DLD1 (cell line): ENCODE measurements around the gene PLXDC1.
"Not testable (repeated sequence)": the region's sequence is repeated elsewhere in the genome, so short reads cannot be mapped to it uniquely, and the experiment has no call there.

Experiments
- in situ Hi-C: cut with HindIII; loops from 2 replicates; pipeline ENCODE4 v1.10.0; 2017; ENCODE audit warnings: low sequenced_read_pairs

The PLXDC1 gene

DNA sequence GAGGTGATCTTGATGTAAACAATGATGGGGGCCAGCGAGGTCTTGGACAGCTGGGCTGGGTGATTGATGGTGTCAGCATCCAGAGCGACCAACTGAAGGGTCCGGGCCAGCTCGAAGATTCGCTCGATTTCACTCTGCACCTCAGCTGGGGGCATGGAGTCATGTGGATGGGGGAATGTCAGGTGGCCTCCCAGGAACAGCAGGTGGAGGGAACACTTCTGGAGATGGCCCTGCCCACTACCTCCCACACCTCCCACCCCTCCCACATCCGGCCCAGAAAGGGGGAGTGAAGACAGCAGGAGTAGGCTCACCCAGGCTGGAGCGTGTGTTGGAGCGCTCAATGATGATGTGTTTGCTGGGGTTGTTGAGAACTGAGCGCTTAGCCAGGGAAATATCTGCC is 32.3 kb upstream of the PLXDC1 start:
- in situ Hi-C loops, result loop anchor here (25.0 kb wide), 1 partner anchor 296 kb away; no protein-coding TSS in a partner anchor

DNA sequence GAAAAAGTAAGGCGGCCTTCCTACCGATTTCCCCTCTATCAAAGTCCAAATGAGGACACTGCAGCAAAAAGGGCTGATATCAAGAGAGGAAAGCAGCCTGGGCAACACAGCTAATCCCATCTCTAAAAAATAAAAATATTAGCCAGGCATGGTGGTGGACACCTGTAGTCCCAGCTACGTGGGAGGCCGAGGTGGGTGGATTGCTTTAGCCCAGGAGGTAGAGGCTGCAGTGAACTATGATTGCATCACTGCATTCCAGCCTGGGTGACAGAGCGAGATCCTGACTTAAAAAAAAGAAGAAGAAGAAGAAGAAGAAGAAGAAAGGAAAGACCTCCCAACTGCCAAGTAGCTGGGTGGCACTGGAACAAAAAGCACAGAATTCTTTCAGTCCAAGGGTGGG is 31.6 kb upstream of the PLXDC1 start:
- in situ Hi-C loops, result loop anchor here (25.0 kb wide), 1 partner anchor 296 kb away; no protein-coding TSS in a partner anchor

DNA sequence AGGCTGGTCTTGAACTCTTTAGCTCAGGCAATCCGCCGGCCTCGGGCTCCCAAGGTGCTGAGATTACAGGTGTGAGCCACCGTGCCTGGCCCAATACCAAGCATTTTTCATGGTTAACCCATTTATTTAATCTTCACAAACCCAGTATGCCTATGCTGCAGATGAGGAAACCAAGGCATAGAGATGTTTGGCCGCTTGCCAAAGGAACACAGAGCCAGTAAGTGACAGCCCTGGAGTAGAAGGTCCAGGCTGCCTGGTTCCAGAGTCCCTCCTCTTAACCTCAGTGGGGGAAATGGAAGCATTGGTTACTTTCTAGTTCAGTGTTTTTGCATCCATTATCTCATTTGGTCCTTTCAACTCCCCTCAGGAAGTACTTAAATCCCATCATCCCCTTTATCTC is 29.9 kb upstream of the PLXDC1 start:
- in situ Hi-C loops, result loop anchor here (25.0 kb wide), 1 partner anchor 294 kb away; no protein-coding TSS in a partner anchor

DNA sequence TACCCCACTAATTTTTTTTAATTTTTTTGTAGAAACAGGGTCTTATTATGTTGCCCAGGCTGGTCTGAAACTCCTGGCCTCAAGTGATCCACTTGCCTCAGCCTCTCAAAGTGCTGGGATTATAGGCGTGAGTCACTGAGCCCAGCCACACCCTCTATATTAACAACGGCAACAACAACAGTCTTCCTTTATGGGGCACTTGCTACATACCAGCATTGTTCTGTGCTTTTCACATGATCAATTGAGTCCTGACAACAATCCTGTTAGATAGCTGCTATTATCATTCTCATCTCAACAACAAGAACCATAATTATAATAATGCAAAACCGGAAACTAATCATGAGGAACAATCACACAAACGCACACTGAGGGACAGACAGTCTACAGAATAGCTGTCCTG is 27.1 kb upstream of the PLXDC1 start:
- in situ Hi-C loops, result loop anchor here (25.0 kb wide), 1 partner anchor 291 kb away; no protein-coding TSS in a partner anchor

DNA sequence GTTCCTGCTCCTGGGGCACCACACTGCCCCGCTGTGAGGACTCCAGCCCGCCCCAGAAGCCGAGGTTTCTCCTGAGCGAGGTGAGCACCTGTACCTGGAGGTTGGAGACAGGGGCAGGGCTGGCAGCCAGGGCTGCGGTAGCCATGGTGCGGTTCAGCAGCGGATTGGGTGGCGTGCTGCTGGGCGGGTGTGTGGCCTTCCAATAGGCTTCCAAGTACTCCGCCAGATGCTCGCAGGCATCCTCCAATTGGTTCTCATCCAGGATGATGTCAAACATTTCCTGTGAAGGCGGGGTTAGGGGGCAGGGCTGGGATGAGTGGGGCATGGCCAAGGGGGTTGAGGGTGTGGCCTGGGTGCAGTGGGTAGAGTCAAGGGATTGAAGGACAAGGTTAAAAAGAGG is 25.8 kb upstream of the PLXDC1 start:
- in situ Hi-C loops, result loop anchor here (25.0 kb wide), 1 partner anchor 290 kb away; no protein-coding TSS in a partner anchor

DNA sequence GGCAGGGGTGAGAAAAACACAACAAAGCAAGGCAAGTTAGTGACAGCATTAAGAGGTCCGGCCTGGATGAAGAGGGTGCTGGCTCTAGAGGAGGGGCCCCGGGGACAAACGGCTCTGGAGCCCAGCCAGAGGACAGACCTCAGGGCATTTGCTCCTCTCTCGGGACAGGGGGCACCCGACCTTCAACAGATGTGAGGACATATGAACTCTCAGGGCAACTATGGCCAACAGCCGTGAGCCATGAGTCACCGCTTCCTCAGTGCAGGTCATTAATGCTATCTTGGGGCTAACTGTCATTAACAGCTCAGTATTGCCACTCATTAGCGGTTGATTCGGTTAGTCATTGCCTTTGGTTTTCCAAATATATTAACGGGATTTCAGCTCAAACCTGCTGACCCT is 24.3 kb upstream of the PLXDC1 start:
- in situ Hi-C loops, result loop anchor here (25.0 kb wide), 1 partner anchor 288 kb away; no protein-coding TSS in a partner anchor

DNA sequence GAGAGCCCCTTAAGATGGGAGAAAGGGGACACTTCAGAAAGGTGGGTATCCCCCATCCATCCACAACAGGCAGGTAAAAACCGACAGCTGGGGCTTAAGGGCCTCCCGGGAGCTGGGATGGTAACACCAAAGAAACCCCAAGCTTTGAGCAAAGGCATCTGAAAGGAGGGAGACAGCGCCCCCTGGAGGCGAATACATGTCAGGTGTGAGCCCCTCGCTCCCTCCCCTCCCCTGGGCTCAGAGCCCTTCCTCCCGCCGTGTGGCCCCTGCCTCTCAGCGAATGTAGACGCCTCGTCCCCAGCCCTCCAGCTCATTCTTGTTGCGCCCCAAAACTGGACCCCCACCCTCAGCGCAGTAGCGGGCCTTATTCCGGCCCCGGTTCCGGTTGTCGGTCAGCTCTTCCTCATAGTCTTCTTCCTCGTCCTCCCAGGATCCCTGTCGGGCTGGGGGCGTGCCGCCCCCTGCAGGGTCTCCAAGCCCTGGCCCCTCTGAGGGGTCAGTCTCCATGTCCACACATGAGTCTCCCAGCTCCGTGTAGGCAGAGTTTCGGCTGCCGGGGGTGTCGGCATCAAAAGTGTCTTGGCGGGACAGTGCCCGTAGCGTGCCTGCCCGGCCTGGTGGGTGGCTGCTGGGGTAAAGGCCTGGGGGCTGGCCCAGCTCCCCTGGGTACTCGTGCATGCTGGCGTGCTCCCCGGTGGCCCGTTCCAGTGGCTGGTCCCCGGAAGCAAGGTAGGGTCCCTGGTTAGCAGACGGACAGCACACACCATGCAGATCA is 23.7 kb upstream of the PLXDC1 start:
- in situ Hi-C loops, result loop anchor here (25.0 kb wide), 1 partner anchor 288 kb away; no protein-coding TSS in a partner anchor

DNA sequence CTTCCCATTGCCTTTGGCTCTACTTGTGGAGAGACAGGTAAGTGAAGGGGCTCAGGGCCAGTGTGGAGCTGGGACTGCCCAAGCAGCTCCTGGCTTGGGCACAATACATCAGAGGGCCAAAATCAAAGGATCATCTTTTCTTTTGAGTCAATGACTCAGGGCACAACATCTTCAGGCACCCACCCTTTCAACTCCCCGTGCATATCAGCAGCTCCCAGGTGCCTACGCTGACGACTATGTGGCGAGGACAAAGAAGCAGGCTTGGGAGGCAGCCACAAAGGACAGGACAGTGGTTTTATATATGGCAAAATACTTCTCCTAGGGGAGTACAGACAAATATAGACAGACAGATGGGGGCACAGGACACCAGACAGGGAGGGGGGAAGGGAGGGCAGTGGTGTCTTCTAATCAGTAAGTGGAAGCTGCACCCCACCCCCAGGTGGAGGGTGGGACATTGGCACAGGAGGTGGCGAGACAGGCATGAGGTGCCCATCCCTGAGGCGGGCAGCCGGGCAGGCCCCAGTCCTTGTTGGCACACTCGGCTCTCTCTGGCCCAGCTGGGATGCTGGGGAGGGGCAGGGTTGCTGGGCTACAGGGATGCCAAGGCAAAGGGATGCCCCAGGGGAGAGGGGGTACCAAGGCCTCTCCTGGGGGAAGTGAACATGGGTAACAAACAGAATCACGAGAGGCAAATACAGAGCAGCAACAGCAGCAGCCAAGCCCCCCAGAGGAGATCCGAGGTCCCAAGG is 22.3 kb upstream of the PLXDC1 start:
- in situ Hi-C loops, result no loop called here

DNA sequence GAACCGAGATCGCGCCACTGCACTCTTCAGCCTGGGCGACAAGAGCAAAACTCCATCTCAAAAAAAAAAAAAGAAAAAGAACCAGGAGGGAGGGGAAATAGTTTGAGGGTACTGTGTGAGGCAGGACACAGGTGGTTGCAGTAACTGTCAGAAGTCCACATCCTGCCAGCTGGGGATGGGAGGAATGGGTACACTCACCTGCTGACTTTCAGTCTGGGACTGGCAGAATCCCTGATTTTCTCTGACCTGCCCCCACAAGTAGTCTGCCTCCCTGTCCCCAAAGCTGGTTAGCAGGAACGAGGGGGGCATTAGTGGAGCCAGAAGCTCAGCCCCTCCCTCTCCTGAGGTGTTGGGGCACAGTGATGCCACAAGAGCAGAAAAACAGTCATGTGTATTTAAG is 21.6 kb upstream of the PLXDC1 start:
- in situ Hi-C loops, result no loop called here

DNA sequence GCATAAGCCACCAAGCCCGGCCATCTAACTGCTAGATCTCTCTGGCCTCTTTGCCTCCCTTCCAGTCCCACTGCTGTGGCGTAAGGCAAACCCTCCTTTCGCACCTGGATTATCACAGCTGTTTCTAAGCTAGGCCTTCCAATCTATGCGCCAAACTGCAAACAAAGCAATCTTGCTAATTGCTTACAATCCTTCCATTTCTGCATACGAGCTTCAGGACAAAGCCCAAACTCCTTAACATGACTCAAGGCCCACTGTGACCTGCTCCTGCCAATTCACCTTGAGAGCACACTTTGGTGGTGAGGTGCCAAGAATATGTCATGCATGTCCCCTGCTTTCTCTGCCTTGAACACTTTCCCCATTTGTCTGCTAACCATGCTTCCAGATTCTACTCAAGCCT is 20.5 kb upstream of the PLXDC1 start:
- in situ Hi-C loops, result no loop called here

DNA sequence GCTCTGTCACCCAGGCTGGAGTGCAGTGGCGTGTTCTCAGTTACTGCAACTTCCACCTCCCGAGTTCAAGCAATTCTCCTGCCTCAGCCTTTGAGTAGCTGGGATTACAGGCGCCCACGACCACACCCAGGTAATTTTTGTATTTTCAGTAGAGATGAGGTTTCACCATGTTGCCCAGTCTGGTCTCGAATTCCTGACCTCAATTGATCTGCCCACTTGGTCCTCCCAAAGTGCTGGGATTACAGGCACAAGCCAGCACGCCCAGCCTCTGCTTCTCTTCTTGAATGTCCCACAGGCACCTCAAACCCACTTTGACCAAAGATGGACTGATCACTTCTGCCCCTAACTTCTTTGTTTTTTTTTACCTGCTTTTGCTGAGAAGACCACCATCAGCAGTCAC is 19.1 kb upstream of the PLXDC1 start:
- in situ Hi-C loops, result no loop called here

DNA sequence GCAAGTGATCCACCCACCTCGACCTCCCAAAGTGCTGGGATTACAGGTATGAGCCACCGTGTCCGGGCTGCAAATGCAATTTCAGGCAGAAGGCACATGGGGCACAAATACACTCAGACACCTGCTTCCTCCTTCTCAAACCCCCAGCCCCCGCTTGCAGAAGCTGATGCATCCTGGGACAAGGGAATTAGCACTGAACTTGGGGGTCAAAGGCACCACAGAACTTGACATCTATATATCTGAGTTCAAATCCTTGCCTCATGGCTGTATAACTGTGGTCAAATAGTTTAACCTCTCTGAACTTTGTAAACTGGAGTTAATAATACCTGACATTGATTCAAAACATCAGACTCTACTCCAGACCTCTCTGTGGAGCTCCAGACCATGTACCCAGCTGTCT is 18.7 kb upstream of the PLXDC1 start:
- in situ Hi-C loops, result no loop called here

DNA sequence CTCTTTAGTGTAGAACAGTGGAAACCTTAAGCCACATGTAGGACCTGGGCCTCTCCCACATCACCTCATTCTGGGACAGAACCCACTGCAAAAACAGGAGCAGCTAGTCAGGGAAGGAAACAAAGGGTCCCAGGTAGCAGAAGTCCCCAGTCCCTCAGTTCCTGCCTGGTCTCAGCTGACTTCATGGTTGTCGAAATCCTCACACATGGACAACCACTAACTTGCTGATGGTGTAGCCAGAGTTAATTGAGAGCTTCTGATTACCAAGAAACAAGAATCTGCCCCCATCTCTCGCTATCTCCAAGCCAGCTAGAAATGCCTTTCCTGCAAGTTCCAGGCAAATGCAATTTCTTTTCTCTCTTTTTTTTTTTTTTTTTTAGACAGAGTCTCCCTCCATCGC is 18.1 kb upstream of the PLXDC1 start:
- in situ Hi-C loops, result no loop called here

DNA sequence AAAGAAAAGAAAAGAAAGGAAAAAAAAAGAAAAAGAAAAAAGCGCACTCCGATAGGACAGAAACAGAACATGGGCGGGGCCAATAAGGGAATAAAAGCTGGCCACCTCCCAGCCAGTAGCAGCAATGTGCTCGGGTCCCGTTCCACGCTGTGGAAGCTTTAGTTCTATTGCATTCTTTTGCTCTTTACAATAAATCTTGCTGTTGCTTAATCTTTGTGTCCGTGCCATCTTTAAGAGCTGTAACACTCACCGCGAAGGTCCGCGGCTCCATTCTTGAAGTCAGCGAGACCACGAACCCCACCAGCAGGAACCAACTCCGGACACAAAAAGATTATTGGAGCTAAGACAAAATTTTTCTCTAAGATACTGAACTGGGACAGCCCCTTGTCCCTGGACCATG is 17.7 kb upstream of the PLXDC1 start:
- in situ Hi-C loops, result no loop called here

DNA sequence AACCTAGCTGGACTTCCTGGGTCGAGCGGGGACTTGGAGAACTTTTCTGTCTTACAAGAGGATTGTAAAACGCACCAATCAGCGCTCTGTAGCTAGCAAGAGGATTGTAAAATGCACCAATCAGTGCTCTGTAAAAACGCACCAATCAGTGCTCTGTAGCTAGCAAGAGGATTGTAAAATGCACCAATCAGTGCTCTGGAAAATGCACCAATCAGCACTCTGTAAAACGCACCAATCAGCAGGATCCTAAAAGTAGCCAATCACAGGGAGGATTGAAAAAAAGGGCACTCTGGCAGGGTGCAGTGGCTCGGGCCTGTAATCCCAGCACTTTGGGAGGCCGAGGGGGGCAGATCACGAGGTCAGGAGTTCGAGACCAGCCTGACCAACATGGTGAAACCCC is 17.1 kb upstream of the PLXDC1 start:
- in situ Hi-C loops, result not testable (repeated sequence)

DNA sequence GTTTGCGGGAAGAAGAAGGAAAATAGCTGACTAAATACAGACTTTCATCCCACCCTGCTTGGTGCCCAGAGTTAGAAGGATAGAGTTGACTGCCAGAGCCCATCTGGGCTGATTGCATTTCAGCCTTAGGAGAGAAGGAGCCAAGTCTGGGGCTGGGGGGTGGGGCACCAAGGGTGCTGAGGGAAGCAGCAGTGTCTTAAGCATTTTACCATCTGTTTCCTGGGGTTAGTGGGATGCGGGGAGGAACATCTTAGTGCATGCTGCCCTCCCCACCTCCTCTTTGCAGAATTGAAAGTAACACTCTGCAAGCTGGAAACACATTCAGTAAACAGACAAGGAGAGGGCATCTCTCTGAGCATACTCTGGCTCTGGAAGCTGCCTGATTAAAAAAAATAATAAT is 16.0 kb upstream of the PLXDC1 start:
- in situ Hi-C loops, result no loop called here

DNA sequence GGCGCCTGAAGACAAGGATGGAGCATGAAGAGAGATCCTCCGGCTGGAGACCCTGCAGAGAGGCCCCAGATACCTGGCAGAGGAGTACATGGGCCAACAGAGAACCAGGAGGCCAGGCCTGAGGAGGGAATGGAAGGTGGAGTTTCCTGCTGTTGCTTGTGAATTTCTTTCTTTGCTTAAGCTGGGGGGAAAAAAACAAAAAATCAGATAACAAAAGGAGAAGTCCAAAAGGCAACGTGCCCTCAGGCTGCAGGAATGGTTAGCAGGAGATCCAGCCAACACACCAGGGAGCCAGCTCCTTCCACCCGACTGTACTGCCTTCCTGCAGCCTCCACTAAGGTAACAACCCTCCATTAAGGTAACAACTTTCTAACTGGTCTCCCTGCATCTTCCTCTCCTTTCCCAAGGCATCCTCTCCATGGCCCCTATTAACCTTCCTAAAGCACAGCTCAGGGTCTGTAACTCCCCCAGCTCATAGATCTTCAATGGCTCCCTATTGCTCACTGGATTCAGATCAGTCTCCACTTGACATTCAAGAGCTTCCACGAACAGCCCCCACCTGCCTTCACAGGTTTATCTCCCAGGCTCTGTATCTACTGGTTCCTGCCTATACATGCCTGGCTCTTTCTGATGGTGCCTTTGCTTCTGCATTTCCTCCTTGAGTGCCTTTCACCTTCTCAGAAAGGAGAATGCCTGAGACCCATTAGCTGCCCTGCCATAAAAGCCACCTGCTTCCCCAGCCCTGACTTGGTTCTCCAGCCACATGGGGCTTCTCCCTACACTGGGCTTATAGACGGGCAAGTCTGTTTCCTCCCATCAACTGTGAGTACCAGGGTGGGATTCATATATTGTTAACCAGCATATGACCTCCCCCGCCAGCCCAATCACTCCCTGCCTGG is 15.2 kb upstream of the PLXDC1 start:
- in situ Hi-C loops, result no loop called here

DNA sequence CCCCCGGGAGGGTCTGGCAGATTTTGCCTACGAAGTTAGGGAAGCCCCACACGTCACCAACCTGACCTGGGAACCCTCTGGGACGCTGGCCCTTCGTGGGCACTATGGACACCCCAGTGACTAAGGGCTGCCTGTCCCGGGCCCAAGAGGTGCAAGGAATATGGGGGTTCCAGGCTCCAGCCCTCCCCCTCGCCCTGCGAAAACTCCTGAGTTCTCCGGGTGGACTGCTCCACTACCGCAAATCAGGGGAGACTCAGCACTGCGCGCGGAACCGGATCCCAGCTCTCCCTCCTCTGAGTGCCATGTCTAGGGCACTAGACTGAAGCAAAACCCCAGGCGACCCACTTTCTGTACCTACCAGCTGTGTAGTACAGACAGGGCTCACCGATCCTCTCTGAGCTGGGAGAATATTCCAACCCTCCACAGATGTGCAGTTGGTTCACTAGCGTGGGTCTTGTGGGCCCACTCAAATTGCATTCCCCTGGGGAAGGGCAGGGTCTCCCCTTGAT is 14.5 kb upstream of the PLXDC1 start, which contains the start of gene ARL5C:
Gene ARL5C, minus strand, starts transcription at position 321 of the 509 bp plus-strand sequence. CDS start 401 bp downstream, outside the sequence.
- in situ Hi-C loops, result no loop called here

DNA sequence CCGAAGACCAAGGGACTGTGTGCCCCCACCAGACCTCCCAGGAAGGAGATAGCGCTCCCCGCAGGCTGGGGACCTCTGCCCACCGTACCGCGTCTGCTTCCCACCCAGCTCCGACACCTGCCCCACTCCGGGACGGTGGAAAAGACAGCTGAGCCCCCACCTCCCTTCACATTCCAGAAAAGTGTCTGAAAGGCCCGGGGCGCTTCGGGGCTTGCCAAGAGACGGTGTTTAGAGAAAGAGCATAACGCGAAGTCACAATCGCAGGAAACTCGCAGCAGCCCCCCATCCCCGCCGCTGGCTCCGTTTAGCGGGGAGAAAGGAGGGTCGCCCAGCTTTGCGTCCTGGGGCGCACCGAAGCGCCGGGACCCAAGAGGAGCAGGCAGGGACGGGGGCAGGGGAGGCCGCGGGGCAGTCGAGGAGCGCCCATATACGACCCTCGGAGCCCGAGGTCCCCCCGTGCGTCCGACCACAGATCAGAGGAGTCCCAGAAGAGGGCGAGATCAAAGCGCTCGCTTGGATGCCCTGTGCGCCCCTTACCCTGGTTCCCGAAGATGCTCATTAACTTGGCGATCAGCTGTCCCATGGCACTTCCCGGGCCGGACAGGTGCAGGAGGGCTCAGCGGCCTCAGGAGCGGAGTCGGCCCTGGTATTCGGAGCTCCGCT is 13.9 kb upstream of the PLXDC1 start:
- in situ Hi-C loops, result no loop called here

DNA sequence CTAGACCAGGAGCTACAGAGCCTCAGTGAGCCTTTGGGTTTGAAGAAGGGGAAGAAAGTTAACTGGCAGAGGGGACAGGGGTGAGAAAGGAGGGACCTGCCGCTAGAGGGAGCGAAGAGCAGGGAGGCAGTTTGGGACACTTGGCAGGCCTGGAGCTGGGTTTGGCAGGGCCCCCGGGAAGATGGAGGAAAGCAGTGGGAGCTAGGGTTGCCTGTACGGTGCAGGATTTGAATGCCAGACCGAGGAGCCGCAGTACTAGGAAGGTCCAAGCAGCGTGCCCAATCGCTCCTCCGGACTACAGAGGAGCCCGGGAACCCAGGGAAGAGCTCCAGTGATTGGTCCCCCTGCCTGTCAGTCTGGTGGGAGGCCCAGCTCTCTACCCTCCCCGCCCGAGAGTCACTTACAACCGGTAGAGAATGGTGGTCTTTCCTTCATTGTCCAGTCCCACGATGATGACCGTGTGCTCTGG is 13.3 kb upstream of the PLXDC1 start:
- in situ Hi-C loops, result no loop called here
